Activated CD8-positive, alpha-beta T cell treated with anti-CD3 and anti-CD28 coated beads, Interleukin-2, amount 10 ng/mL, durations not matched to agents 7 days and 5 days (primary cell): Measurements from ENCODE around the gene LINC01488. TPM values are rescaled to one million over a fixed set of nuclear protein-coding genes. Genes with fewer than 3 reads are reported as not detected.

Experiments
- ATAC-seq: fragments of 150-1000 bp; cut with Tn5 transposase; one replicate; pipeline ENCODE4 v1.10.0; 2021; ENCODE audit warnings: moderate library complexity
- CTCF ChIA-PET: fragments of 350-600 bp; sonication (Branson Sonifier 250); formaldehyde crosslinking; loops from one replicate; lab custom pipeline; 2021; ENCODE audit warnings: antibody characterized with exemption; lab: Charles Lee
- POLR2A ChIA-PET: fragments of 350-600 bp; sonication (Branson Sonifier 250); formaldehyde crosslinking; loops from one replicate; lab custom pipeline; 2021; ENCODE audit warnings: antibody characterized with exemption; lab: Charles Lee
- DNase-seq: peaks from one replicate; pipeline ENCODE4 v3.0.0-alpha.2; 2020
- H3K27ac Mint-ChIP-seq: one replicate; pipeline ENCODE4 v1.8.0; 2021; ENCODE audit warnings: mild to moderate bottlenecking, mixed read lengths
- H3K27me3 Mint-ChIP-seq: one replicate; pipeline ENCODE4 v1.8.0; 2021; ENCODE audit warnings: low read depth, mixed read lengths
- H3K36me3 Mint-ChIP-seq: one replicate; pipeline ENCODE4 v1.8.0; 2021; ENCODE audit warnings: low read depth, mixed read lengths
- H3K4me1 Mint-ChIP-seq: one replicate; pipeline ENCODE4 v1.8.0; 2021; ENCODE audit warnings: low read depth, mixed read lengths
- H3K4me3 Mint-ChIP-seq: one replicate; pipeline ENCODE4 v1.8.0; 2021; ENCODE audit warnings: mild to moderate bottlenecking, mixed read lengths
- H3K9me3 Mint-ChIP-seq: one replicate; pipeline ENCODE4 v1.8.0; 2022; ENCODE audit warnings: mixed read lengths; ENCODE audit not compliant: insufficient read depth
- total RNA-seq, 2 experiments: library from RNA; stranded (reverse); gene quantifications; one replicate each; pipeline ENCODE4 v1.2.3, GENCODE V29; 2021

LINC01488 gene
- total RNA-seq, 2 experiments from 2014 or later: not detected

DNA sequence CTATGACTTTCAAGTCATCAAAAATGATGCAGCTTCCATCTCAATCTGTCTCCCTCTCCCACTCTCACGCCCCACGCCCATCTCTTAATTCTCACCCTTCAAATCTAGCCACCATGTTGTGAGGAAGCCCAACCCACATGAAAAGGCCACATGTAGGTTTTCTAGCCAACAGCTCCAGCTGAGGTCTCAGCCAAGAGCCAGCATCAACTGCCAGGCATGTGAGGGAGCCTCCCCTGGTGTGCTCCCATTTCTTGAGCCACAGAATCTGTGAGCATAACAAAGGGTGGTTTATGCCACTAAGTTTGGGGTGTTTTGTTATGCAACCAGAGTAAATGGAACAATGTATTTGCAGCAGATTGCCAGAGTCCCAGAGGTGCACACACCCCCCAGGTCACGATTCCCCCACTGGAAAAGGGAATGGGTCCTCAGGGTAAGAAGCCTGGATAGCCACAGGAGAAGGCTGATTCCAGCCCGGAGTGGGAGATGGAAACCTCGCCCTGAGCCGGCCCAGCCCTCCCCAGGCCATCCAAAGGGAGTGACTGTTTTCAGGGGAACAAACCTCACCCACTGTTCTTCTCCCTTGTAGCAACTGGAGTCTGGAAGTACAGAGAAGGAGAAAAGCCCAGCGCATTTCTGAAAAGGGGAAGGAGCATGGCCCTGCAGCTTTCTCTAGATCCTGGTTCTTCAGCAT, 20.0 kb upstream of the LINC01488 start:
- Mint-ChIP-seq H3K27ac (no peak overlapping the region), H3K4me3 (no peak overlapping the region), H3K4me1 (no peaks in the 10 kb centered on the region), H3K9me3 (peaks cover 7% of the 10 kb centered on the region), H3K36me3 (peaks cover 6% of the 10 kb centered on the region), H3K27me3 (peaks cover 9% of the 10 kb centered on the region)
- ChIA-PET POLR2A (no interaction called here), CTCF (interaction anchor here (1.3 kb wide), 1 partner anchor 168 kb away, joined by 3 read pairs; no protein-coding TSS in a partner anchor)
- DNase-seq (no peak), ATAC-seq (no peak)

DNA sequence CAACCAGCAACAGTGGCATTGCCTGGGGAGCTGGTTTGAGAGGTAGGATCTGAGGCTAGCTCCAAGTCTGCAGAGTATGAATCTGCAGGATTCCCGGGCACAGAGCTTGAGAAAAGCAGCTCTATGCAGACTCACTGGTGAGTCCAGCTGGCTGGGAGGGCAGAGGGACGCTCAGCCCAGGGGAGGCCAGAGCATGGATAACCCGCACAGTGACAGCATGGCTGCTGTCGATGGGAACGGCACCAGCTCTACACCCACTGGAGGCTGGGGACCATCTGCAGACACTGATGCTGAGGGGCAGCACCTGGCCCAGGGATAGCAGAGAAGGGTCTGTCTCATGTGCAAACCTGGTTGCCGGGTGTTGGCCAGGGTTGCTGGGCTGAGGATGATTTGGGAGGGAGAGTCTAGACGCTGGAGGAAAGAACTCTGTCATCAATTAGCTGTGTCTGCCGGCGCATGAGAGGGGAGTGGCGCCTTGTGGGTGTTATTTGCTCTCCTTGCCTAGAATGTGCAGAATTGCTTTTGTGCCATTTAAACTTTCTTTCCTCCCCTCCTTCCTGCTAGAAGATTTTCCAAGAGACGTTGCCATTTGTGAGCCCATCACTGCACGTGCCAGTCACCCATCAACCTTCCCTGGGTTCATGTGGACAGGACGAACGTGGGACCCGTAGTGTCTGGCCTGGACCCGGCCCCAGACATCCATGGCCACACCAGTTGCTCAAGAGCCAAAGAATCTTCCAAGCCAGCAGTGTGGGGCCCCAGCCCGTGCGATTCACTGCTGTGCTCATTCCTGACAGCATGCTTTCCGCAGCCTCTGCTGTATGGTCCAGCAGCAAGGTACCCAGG, 19.1 kb upstream of the LINC01488 start:
- DNase-seq (no peak), ATAC-seq (no peak)
- Mint-ChIP-seq H3K27me3 (peaks cover 9% of the 10 kb centered on the region), H3K27ac (no peak overlapping the region), H3K4me3 (no peak overlapping the region), H3K36me3 (peaks cover 6% of the 10 kb centered on the region), H3K9me3 (peaks cover 7% of the 10 kb centered on the region), H3K4me1 (no peaks in the 10 kb centered on the region)
- ChIA-PET POLR2A (no interaction called here), CTCF (no interaction called here)

GRCh38 chr11:69463181-69463994, 18.1 kb upstream of the LINC01488 start:
- H3K36me3 Mint-ChIP-seq: peaks cover 6% of the 10 kb centered on the region
- POLR2A ChIA-PET: no interaction called here

GRCh38 chr11:69463995-69464960, 17.2 kb upstream of the LINC01488 start:
- no peak overlapping the region for H3K4me3 Mint-ChIP-seq
- ChIA-PET CTCF (no interaction called here), POLR2A (no interaction called here)
- H3K4me1 Mint-ChIP-seq: no peaks in the 10 kb centered on the region
- H3K27ac Mint-ChIP-seq: no peak overlapping the region
- peaks cover 6% of the 10 kb centered on the region for H3K36me3 Mint-ChIP-seq
- DNase-seq (no peak), ATAC-seq (no peak)
- peaks cover 9% of the 10 kb centered on the region for H3K27me3 Mint-ChIP-seq
- peaks cover 7% of the 10 kb centered on the region for H3K9me3 Mint-ChIP-seq

More at GRCh38 chr11:69463181-69463994, 18.1 kb upstream of the LINC01488 start:
- Mint-ChIP-seq H3K4me1 (no peaks in the 10 kb centered on the region), H3K27me3 (peaks cover 9% of the 10 kb centered on the region), H3K27ac (no peak overlapping the region), H3K4me3 (no peak overlapping the region), H3K9me3 (peaks cover 7% of the 10 kb centered on the region)
- ATAC-seq: no peak
- CTCF ChIA-PET: no interaction called here
- DNase-seq: no peak

DNA sequence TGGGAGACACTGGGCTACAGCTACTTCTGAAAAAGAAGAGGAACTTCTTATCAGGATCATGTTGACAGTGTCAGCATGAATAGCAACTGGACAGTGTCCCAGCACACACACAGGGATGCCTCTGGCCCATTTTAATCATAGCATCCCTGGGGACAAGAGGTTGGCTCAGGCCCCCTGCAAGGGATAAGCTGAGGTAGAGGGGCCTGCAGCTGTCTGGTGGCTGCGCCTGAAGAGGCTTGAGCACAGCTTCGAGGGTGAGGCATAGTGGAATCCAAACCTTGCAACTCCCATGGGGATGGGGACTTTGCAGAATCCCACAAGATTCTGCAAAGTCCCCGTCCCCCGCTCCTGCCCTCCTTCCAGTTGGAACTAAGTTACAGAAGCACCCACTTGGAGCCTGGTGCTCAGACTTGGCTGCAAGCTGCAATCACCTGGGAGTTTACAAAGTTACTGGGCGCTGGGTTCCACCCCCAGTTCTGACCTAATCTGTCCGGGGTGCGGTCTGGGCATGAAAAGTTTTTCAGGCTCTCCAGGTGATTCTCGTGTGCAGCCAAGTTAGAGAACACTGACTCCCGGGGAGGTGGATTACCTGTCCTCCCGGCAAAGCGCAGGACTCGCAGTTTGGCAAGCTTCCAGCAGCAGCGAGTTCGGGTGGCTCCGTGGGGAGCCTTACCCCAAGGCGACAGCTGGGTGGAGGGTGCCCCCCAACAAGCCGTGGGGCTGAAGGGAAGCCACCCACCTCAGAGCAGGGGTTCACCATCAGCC, 16.0 kb upstream of the LINC01488 start:
- Mint-ChIP-seq H3K36me3 (peaks cover 6% of the 10 kb centered on the region), H3K9me3 (peaks cover 7% of the 10 kb centered on the region), H3K4me1 (no peaks in the 10 kb centered on the region), H3K27me3 (peaks cover 7% of the 10 kb centered on the region), H3K27ac (no peak overlapping the region), H3K4me3 (no peak overlapping the region)
- POLR2A ChIA-PET: no interaction called here
- ATAC-seq (no peak), DNase-seq (no peak)
- CTCF ChIA-PET: no interaction called here

DNA sequence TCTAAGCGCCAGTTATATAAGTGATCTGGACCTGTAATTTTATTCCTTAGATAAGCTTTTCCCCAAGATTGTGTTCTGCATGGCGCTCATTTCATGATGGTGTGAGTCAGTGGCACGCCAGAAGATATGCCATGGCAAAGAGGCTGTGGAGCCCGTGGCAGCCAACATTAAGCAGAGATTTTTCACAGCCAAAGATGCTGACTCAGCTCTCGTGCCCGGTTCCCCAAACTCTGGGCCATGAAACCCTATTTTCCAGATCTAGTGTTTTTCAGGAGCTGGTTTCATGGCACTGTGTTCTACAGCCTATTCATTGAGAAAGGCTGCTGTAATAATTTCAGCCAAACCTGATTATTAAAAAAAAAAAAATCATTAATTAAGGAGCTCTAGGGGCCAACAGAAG, 15.4 kb upstream of the LINC01488 start:
- CTCF ChIA-PET: no interaction called here
- peaks cover 2% of the 10 kb centered on the region for H3K27me3 Mint-ChIP-seq
- H3K9me3 Mint-ChIP-seq: peaks cover 3% of the 10 kb centered on the region
- H3K27ac Mint-ChIP-seq: no peak overlapping the region
- H3K4me3 Mint-ChIP-seq: no peak overlapping the region
- POLR2A ChIA-PET: interaction anchor here (0.6 kb wide), 1 partner anchor 41 kb away, joined by 3 read pairs; no protein-coding TSS in a partner anchor
- ATAC-seq (no peak), DNase-seq (no peak)
- no peaks in the 10 kb centered on the region for H3K4me1 Mint-ChIP-seq
- H3K36me3 Mint-ChIP-seq: peaks cover 3% of the 10 kb centered on the region

GRCh38 chr11:69467196-69467595, 14.3 kb upstream of the LINC01488 start:
- CTCF ChIA-PET: no interaction called here
- no peak for ATAC-seq
- Mint-ChIP-seq H3K4me1 (no peaks in the 10 kb centered on the region), H3K9me3 (no peaks in the 10 kb centered on the region), H3K4me3 (no peak overlapping the region), H3K36me3 (no peaks in the 10 kb centered on the region), H3K27me3 (no peaks in the 10 kb centered on the region), H3K27ac (no peak overlapping the region)
- no peak for DNase-seq
- POLR2A ChIA-PET: no interaction called here

GRCh38 chr11:69467646-69468045, 13.8 kb upstream of the LINC01488 start:
- Mint-ChIP-seq H3K9me3 (no peaks in the 10 kb centered on the region), H3K4me1 (no peaks in the 10 kb centered on the region), H3K27ac (no peak overlapping the region), H3K4me3 (no peak overlapping the region), H3K36me3 (no peaks in the 10 kb centered on the region), H3K27me3 (no peaks in the 10 kb centered on the region)
- no peak for ATAC-seq
- no peak for DNase-seq
- ChIA-PET CTCF (no interaction called here), POLR2A (no interaction called here)

- no peak overlapping the region for H3K27ac Mint-ChIP-seq
- H3K9me3 Mint-ChIP-seq: no peaks in the 10 kb centered on the region
- no peaks in the 10 kb centered on the region for H3K27me3 Mint-ChIP-seq
- POLR2A ChIA-PET: no interaction called here
- no peaks in the 10 kb centered on the region for H3K36me3 Mint-ChIP-seq
- no peak for ATAC-seq
- no peak overlapping the region for H3K4me3 Mint-ChIP-seq
- CTCF ChIA-PET: no interaction called here
- no peaks in the 10 kb centered on the region for H3K4me1 Mint-ChIP-seq
- no peak for DNase-seq
Measured at GRCh38 chr11:69468221-69468620, 13.2 kb upstream of the LINC01488 start.

DNA sequence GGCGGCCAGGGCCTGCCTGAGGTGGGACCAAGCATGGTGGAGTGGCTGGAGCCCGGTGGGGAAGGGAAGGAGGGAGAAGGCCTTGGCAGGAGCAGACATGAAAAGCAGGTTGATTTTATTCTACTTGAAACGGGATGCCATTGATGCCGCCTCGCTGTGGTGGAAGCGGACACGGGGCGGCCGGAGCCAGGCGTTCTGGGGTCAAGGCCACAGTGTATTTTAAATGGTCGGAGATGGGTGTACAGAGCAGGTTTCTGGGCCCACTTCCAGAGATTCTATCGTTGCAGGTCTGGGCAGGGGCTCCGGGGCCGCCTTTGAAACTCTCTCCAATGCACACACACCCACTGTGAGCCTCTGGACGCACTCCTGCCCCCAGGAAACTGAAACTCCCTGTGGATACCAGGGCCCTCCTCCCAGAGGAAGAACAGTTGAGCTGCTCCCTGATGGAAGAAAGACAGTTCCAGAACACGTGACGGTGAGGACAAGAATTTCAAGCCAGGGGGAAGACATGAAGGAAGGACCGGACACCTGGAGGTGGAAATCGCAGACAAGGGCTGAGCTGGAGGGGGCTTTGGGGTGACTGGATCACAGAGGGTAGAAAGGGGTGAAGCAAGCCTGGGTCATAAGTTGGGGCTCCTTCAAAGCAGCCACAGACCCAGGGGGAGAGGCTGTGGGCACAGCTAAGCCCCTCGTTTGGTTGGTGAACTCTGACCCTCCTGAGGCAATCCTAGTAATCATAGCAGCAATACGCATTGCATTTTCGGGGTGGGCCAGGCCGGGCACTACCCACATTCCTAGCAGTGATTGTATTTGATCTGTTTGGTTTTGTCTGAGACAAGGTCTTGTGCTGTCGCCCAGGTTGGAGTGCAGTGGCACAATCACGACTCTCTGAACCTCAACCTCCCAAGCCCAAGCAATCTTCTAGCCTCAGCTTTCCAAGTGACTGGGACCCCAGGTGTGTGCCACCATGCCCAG, 12.3 kb upstream of the LINC01488 start:
- H3K36me3 Mint-ChIP-seq: no peaks in the 10 kb centered on the region
- DNase-seq (no peak), ATAC-seq (no peak)
- no peaks in the 10 kb centered on the region for H3K9me3 Mint-ChIP-seq
- POLR2A ChIA-PET: no interaction called here
- H3K27me3 Mint-ChIP-seq: no peaks in the 10 kb centered on the region
- no peak overlapping the region for H3K27ac Mint-ChIP-seq
- CTCF ChIA-PET: no interaction called here
- no peak overlapping the region for H3K4me3 Mint-ChIP-seq
- no peaks in the 10 kb centered on the region for H3K4me1 Mint-ChIP-seq
